OCI-LY7 (cell line): ENCODE measurements around the gene THRB. TPM values are rescaled to one million over a fixed set of nuclear protein-coding genes. Genes with fewer than 3 reads are reported as not detected.

ENCODE experiments used
- BruUV-seq: library from RNA; stranded (reverse); fragments of 400-500 nt; replicated peaks from 2 replicates; lab custom pipeline; 2021; lab: Mats Ljungman, UMichigan
- CTCF ChIA-PET: fragments of 300-600 bp; sonication (Branson Sonifier 250); formaldehyde crosslinking; loops from one replicate; lab custom pipeline; 2022; ENCODE audit warnings: antibody characterized with exemption; ENCODE audit not compliant: unreplicated experiment; lab: Charles Lee
- POLR2A ChIA-PET: fragments of 300-600 bp; sonication (Branson Sonifier 250); formaldehyde crosslinking; loops from one replicate; lab custom pipeline; 2022; ENCODE audit warnings: antibody characterized with exemption; lab: Charles Lee
- DNase-seq: peaks from one replicate; pipeline ENCODE4 v3.0.0-alpha.2; 2015; ENCODE audit warnings: low spot score
- H2AFZ ChIP-seq: fragments of 200-600 bp; sonication (generic), shearing (Covaris generic); 2 replicates; pipeline ENCODE4 v1.6.1; 2014; ENCODE audit warnings: mild to moderate bottlenecking, antibody characterized with exemption, low read length, moderate library complexity
- H3K27ac ChIP-seq: fragments of 200-600 bp; sonication (generic); 2 replicates; pipeline ENCODE4 v1.5.1; 2014; ENCODE audit warnings: mixed run types, low read depth, mild to moderate bottlenecking, moderate library complexity, low read length, inconsistent platforms; ENCODE audit not compliant: poor library complexity, severe bottlenecking
- H3K36me3 ChIP-seq: fragments of 200-600 bp; sonication (generic); 2 replicates; pipeline ENCODE4 v1.6.1; 2014; ENCODE audit warnings: mild to moderate bottlenecking, antibody characterized with exemption, low read length, moderate library complexity, mixed read lengths; ENCODE audit not compliant: insufficient read depth
- H3K4me1 ChIP-seq: fragments of 200-600 bp; sonication (generic); 2 replicates; pipeline ENCODE4 v1.5.1; 2014; ENCODE audit warnings: mild to moderate bottlenecking, low read length; ENCODE audit not compliant: insufficient read depth, poor library complexity, severe bottlenecking
- H3K4me2 ChIP-seq: fragments of 200-600 bp; sonication (generic); 2 replicates; pipeline ENCODE4 v1.6.1; 2014; ENCODE audit warnings: mild to moderate bottlenecking, low read length
- H3K4me3 ChIP-seq: fragments of 200-600 bp; sonication (generic); 2 replicates; pipeline ENCODE4 v1.5.1; 2014; ENCODE audit warnings: mild to moderate bottlenecking, low read depth, low read length; ENCODE audit not compliant: poor library complexity, severe bottlenecking
- H3K79me2 ChIP-seq: fragments of 200-600 bp; sonication (generic); 2 replicates; pipeline ENCODE4 v1.6.1; 2016; ENCODE audit warnings: low read depth, mild to moderate bottlenecking, low read length, moderate library complexity, mixed read lengths; ENCODE audit not compliant: insufficient read depth
- H3K9me2 ChIP-seq: fragments of 200-600 bp; sonication (generic); 2 replicates; pipeline ENCODE4 v1.6.1; 2016; ENCODE audit warnings: mild to moderate bottlenecking, low read length, mixed read lengths; ENCODE audit not compliant: insufficient read depth
- H3K9me3 ChIP-seq: fragments of 200-600 bp; sonication (generic); 2 replicates; pipeline ENCODE4 v1.6.1; 2014; ENCODE audit warnings: mild to moderate bottlenecking, mixed run types, low read length, mixed read lengths
- H4K20me1 ChIP-seq: fragments of 200-600 bp; sonication (generic); 2 replicates; pipeline ENCODE4 v1.6.1; 2014; ENCODE audit warnings: mild to moderate bottlenecking, antibody characterized with exemption, low read length, moderate library complexity, mixed read lengths; ENCODE audit not compliant: insufficient read depth
- CTCF ChIP-seq: fragments of 200-600 bp; sonication (generic); conservative IDR thresholded peaks from 2 replicates; pipeline ENCODE4 v1.5.1; 2014; ENCODE audit warnings: mild to moderate bottlenecking, antibody characterized with exemption, low read length, moderate library complexity, mixed read lengths
- EZH2phosphoT487 ChIP-seq: fragments of 200-600 bp; sonication (generic); IDR thresholded peaks from 2 replicates; pipeline ENCODE4 v1.6.1; 2018; ENCODE audit warnings: low read depth, borderline replicate concordance, mild to moderate bottlenecking, mixed run types, antibody characterized with exemption, low read length, moderate library complexity, mixed read lengths
- intact Hi-C: fragments of 100-400 bp; cut with micrococcal nuclease; formaldehyde crosslinking; loops from one replicate; pipeline ENCODE4 v1.10.0; 2022; ENCODE audit not compliant: unreplicated experiment
- total RNA-seq, 2 experiments: library from RNA; depleted of rRNA in 1 of 2; stranded (reverse); fragments of >200 nt in 1 of 2; shearing (Covaris generic) in 1 of 2; gene quantifications; 2 replicates each; pipeline ENCODE4 v1.2.3, GENCODE V29; 2014 to 2022

The THRB gene
- total RNA-seq, 2 experiments from 2014 or later: not detected

DNA sequence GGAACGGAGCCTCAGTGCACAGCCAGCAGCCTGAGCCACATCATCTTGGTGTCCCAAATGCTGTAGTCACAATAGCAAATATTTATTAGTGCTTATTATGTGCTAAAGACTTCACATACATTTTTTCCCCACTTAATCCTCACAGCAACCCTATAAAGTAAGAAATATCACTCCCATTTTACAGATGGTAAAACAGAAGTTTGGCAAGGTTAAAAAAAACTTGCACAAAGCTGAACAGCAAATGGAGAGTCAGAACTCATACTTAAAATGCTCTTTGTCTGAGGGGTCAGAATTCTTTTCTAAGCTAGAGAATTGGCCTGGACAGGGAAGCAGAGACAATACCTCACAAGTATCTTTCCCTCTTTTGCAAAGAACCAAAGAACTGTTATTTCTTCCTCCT is 30.9 kb upstream of the THRB start:
- Histone ChIP-seq H3K79me2 (no peaks in the 10 kb centered on the region), H3K27ac (no peak overlapping the region), H3K9me3 (no peaks in the 10 kb centered on the region), H3K9me2 (no peaks in the 10 kb centered on the region), H2AFZ (no peak overlapping the region), H3K36me3 (no peaks in the 10 kb centered on the region), H3K4me1 (no peaks in the 10 kb centered on the region), H3K4me3 (no peak overlapping the region), H4K20me1 (no peaks in the 10 kb centered on the region), H3K4me2 (no peak overlapping the region)
- intact Hi-C loops: no loop called here
- DNase-seq: no peak
- TF ChIP-seq CTCF: no peak
- TF ChIP-seq EZH2phosphoT487: no peak
- ChIA-PET CTCF (no interaction called here), POLR2A (interaction anchor here (0.9 to 1.0 kb wide), 2 partner anchors 8 to 48 kb away, joined by 3 read pairs; no protein-coding TSS in a partner anchor)
- BruUV-seq: no TSS peak

- H3K9me3 ChIP-seq: no peaks in the 10 kb centered on the region
- H3K9me2 ChIP-seq: no peaks in the 10 kb centered on the region
- no peak overlapping the region for H2AFZ ChIP-seq
- no peak overlapping the region for H3K4me3 ChIP-seq
- CTCF ChIA-PET: no interaction called here
- H3K27ac ChIP-seq: no peak overlapping the region
- no peaks in the 10 kb centered on the region for H4K20me1 ChIP-seq
- H3K79me2 ChIP-seq: no peaks in the 10 kb centered on the region
- no peaks in the 10 kb centered on the region for H3K4me1 ChIP-seq
- no peak for DNase-seq
- no peaks in the 10 kb centered on the region for H3K36me3 ChIP-seq
- H3K4me2 ChIP-seq: no peak overlapping the region
- BruUV-seq: no TSS peak
- POLR2A ChIA-PET: interaction anchor here (1.0 kb wide), 1 partner anchor 47 kb away, joined by 3 read pairs; no protein-coding TSS in a partner anchor
- TF ChIP-seq CTCF (no peak), EZH2phosphoT487 (no peak)
- intact Hi-C loops: no loop called here
These were observed 30.4 kb upstream of the THRB start for GRCh38 chr3:24525022-24525421.

GRCh38 chr3:24523988-24524727 is 29.5 kb upstream of the THRB start:
- H3K4me3 ChIP-seq: no peak overlapping the region
- no peak overlapping the region for H2AFZ ChIP-seq
- H3K9me2 ChIP-seq: no peaks in the 10 kb centered on the region
- ChIA-PET POLR2A (no interaction called here), CTCF (no interaction called here)
- no peaks in the 10 kb centered on the region for H3K9me3 ChIP-seq
- H3K36me3 ChIP-seq: no peaks in the 10 kb centered on the region
- no peak for DNase-seq
- H3K79me2 ChIP-seq: no peaks in the 10 kb centered on the region
- no peak for TF ChIP-seq EZH2phosphoT487
- no peak for TF ChIP-seq CTCF
- no peak overlapping the region for H3K27ac ChIP-seq
- intact Hi-C loops: no loop called here
- no peak overlapping the region for H3K4me2 ChIP-seq
- H4K20me1 ChIP-seq: no peaks in the 10 kb centered on the region
- no TSS peak for BruUV-seq
- no peaks in the 10 kb centered on the region for H3K4me1 ChIP-seq
